ENCODE results near the gene FITM1.
A peak's percentile ranks its signal among the peaks of the same experiment; 100 is the strongest.

Gene FITM1

DNA sequence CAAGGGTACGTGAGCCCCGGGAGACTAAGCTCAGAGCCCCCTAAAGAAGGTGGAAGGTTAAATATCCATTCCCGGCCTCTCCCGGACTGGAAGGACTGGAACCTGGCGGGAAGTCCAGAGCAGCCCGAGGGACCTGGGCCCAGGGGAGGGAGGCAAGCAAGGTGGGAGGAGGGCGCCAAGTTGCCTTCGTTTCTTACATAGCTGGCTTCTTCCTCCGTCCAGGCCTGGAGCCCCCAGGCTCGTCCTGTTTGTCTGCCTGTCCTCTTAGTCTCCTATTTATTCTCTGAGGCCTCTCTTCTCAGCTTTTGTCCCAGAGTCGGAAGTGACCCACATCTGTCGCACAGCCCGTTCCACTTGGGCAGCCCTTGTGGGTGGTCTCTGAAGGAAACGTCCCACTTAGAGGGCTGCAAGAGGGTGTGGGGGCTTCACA lies 35.6 kb upstream of the FITM1 start:
- H2BK5ac ChIP-seq (ENCODE audit: low read length): peak overlapping the region; percentile 66
- DNase-seq (ENCODE audit: low spot score): no peak
- no peak overlapping the region for H3K23ac ChIP-seq (ENCODE audit: low read depth, low read length, poor library complexity)
- H3K9me3 ChIP-seq (replicated peaks in 1 of 2; ENCODE audit: control insufficient read depth in 2 of 2, insufficient read depth in 1 of 2, low read depth in 1 of 2, low read length in 2 of 2): no peaks in the 10 kb centered on the region
- peaks cover 14% of the 10 kb centered on the region in 2 donors for H3K4me1 ChIP-seq (ENCODE audit: control insufficient read depth in 2 of 2, insufficient read depth in 1 of 2, low read depth in 1 of 2, low read length in 2 of 2)
- no peaks in the 10 kb centered on the region for H3K79me1 ChIP-seq (ENCODE audit: low read depth, low read length)
- H3K9ac ChIP-seq (ENCODE audit: low read depth, low read length, poor library complexity): peak overlapping the region; percentile 91
- peak overlapping the region; percentile 64 for H3K14ac ChIP-seq (ENCODE audit: low read length)
- H2AFZ ChIP-seq (ENCODE audit: low read length): peak overlapping the region; percentile 97
- H3K27ac ChIP-seq (replicated peaks; ENCODE audit: low read length): no peak overlapping the region
- peak overlapping the region; percentile 81 for H2BK120ac ChIP-seq (ENCODE audit: low read depth, low read length)
- WGBS, 2 donors (ENCODE audit: extremely low coverage in 2 of 2, insufficient read length in 2 of 2, insufficient replicate concordance in 1 of 2): no CpG with 5 or more reads among the region's 14 CpGs
- no peak overlapping the region for H4K91ac ChIP-seq (ENCODE audit: low read depth, low read length, poor library complexity)
- H3K18ac ChIP-seq (ENCODE audit: low read length): peak overlapping the region; percentile 95
- peak overlapping the region; percentile 83 for H3K4me2 ChIP-seq (ENCODE audit: insufficient read depth, low read length, poor library complexity, severe bottlenecking)
- peak overlapping the region; percentile 64 for H2AK5ac ChIP-seq (ENCODE audit: low read depth, low read length)
- H3K4me3 ChIP-seq (ENCODE audit: low read length in 2 of 2): peak overlapping the region; percentile 73 to 92
- peak overlapping the region; percentile 29 for H4K8ac ChIP-seq (ENCODE audit: low read depth, low read length)
- peak overlapping the region; percentile 79 for H2BK15ac ChIP-seq (ENCODE audit: low read length)
- no peak overlapping the region for H3K4ac ChIP-seq (ENCODE audit: low read length)
- peaks cover 16 to 17% of the 10 kb centered on the region in 2 donors for H3K36me3 ChIP-seq (replicated peaks in 1 of 2; ENCODE audit: control insufficient read depth in 2 of 2, insufficient read depth in 2 of 2, low read length in 2 of 2)
- H2BK12ac ChIP-seq (ENCODE audit: low read length): no peak overlapping the region
- H3K27me3 ChIP-seq (ENCODE audit: control insufficient read depth in 3 of 3, insufficient read depth in 3 of 3, low read depth in 1 of 3, low read length in 3 of 3): no peaks in the 10 kb centered on the region

DNA sequence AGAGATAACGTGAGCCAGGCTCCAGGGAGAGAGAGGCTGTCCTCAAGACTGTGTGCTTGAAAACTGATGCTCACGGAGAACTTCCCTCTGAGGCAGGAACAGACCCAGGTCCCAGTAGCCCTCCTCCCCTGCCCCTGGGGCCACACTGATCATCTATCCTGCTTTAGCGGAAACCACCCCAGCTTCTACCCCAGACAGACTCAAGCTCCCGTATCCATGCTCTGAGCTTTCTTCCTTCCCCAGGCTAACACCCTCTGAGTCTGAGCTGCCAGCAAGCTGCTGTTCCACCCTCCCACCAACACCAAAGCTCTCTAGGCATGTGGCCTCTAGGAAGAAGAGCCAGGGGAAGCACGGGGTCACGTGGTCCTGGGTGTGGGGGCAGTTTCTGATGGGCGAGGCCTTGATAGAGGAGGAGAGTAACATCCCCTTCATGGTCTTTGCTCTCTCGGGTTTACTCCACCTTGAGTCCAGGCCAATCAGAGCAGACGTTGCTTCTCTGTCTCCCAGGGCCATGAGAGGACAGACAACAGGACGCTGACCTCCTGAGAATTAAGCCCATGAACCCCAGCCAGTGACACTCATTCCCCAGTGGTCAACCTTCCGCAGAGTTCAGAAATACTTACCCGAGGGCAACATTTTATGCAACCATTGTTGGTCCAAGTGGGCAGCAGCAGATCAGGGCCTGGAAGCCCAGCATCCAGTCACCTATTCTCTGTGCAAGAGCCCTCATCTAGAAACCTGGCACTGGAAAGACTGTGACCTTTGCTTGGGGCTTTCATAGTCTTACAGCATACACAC lies 35.0 kb upstream of the FITM1 start:
- Histone ChIP-seq H3K36me3 (replicated peaks in 1 of 2; ENCODE audit: control insufficient read depth in 2 of 2, insufficient read depth in 2 of 2, low read length in 2 of 2) (peaks cover 18 to 23% of the 10 kb centered on the region in 2 donors), H3K27me3 (ENCODE audit: control insufficient read depth in 3 of 3, insufficient read depth in 3 of 3, low read depth in 1 of 3, low read length in 3 of 3) (no peaks in the 10 kb centered on the region), H3K27ac (replicated peaks; ENCODE audit: low read length) (no peak overlapping the region), H3K14ac (ENCODE audit: low read length) (no peak overlapping the region), H3K79me1 (ENCODE audit: low read depth, low read length) (no peaks in the 10 kb centered on the region), H2AFZ (ENCODE audit: low read length) (peak overlapping the region; percentile 97), H3K4me3 (ENCODE audit: low read length in 2 of 2) (peak overlapping the region; percentile 73 to 92), H3K18ac (ENCODE audit: low read length) (peak overlapping the region; percentile 95), H3K9me3 (replicated peaks in 1 of 2; ENCODE audit: control insufficient read depth in 2 of 2, insufficient read depth in 1 of 2, low read depth in 1 of 2, low read length in 2 of 2) (no peaks in the 10 kb centered on the region), H3K23ac (ENCODE audit: low read depth, low read length, poor library complexity) (no peak overlapping the region), H2BK5ac (ENCODE audit: low read length) (peak overlapping the region; percentile 4), H2AK5ac (ENCODE audit: low read depth, low read length) (peak overlapping the region; percentile 18), H2BK12ac (ENCODE audit: low read length) (no peak overlapping the region), H2BK15ac (ENCODE audit: low read length) (peak overlapping the region; percentile 17), H2BK120ac (ENCODE audit: low read depth, low read length) (no peak overlapping the region), H3K4me2 (ENCODE audit: insufficient read depth, low read length, poor library complexity, severe bottlenecking) (peak overlapping the region; percentile 83), H3K4ac (ENCODE audit: low read length) (no peak overlapping the region), H4K8ac (ENCODE audit: low read depth, low read length) (no peak overlapping the region), H4K91ac (ENCODE audit: low read depth, low read length, poor library complexity) (no peak overlapping the region), H3K9ac (ENCODE audit: low read depth, low read length, poor library complexity) (no peak overlapping the region), H3K4me1 (ENCODE audit: control insufficient read depth in 2 of 2, insufficient read depth in 1 of 2, low read depth in 1 of 2, low read length in 2 of 2) (peaks cover 11% of the 10 kb centered on the region in 2 donors)
- no peak for DNase-seq (ENCODE audit: low spot score)
- WGBS, 2 donors (ENCODE audit: extremely low coverage in 2 of 2, insufficient read length in 2 of 2, insufficient replicate concordance in 1 of 2): no CpG with 5 or more reads among the region's 12 CpGs

DNA sequence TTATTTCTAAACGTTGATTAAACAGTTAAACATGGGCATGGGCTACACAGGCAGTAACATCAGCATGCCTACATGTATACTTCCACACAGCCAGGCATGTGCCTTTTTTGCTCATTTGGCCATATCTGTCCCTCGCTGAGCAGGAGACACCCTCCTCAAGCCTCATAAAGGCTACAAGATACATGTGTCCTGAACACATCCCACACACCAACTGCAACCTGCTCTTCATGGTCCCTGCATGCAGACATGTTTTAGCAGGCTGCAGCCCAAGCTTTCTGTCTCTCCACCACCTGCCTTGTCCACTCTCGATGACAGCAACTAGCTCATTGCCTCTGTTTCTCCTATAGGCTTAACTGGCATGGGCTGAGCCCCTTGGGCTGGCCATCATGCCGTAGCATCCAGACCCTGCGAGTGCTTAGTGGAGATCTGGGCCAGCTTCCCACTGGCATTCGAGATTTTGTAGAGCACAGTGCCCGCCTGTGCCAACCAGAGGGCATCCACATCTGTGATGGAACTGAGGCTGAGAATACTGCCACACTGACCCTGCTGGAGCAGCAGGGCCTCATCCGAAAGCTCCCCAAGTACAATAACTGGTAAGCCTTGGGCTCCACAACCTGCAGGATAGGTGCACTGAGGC lies 33.8 kb upstream of the FITM1 start:
- Histone ChIP-seq H2AFZ (ENCODE audit: low read length) (no peak overlapping the region), H4K8ac (ENCODE audit: low read depth, low read length) (no peak overlapping the region)
- WGBS, 2 donors (ENCODE audit: extremely low coverage in 2 of 2, insufficient read length in 2 of 2, insufficient replicate concordance in 1 of 2): no CpG with 5 or more reads among the region's 8 CpGs

DNA sequence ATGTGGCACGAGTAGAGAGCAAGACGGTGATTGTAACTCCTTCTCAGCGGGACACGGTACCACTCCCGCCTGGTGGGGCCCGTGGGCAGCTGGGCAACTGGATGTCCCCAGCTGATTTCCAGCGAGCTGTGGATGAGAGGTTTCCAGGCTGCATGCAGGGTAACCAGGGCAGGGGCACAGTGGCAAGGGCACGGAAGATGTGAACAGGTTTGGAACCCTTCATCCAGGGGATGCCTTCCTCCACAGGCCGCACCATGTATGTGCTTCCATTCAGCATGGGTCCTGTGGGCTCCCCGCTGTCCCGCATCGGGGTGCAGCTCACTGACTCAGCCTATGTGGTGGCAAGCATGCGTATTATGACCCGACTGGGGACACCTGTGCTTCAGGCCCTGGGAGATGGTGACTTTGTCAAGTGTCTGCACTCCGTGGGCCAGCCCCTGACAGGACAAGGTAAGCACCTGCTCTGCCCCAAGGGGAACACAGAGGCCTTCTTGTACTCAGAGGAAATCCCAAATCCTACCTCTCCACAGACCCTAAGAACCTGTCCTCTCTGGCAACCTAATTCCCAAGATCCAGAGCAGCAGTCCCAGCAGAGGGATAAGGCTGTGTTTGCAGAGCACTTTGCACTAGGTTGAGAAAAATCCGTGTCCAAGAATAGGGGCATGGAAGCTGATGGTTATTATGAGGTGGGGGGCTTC lies 32.1 kb upstream of the FITM1 start:
- no peaks in the 10 kb centered on the region for H3K9me3 ChIP-seq (replicated peaks in 1 of 2; ENCODE audit: control insufficient read depth in 2 of 2, insufficient read depth in 1 of 2, low read depth in 1 of 2, low read length in 2 of 2)
- H2BK15ac ChIP-seq (ENCODE audit: low read length): no peak overlapping the region
- H4K8ac ChIP-seq (ENCODE audit: low read depth, low read length): no peak overlapping the region
- no peak overlapping the region for H2AK5ac ChIP-seq (ENCODE audit: low read depth, low read length)
- peaks cover 27 to 40% of the 10 kb centered on the region in 2 donors for H3K36me3 ChIP-seq (replicated peaks in 1 of 2; ENCODE audit: control insufficient read depth in 2 of 2, insufficient read depth in 2 of 2, low read length in 2 of 2)
- no peaks in the 10 kb centered on the region for H3K27me3 ChIP-seq (ENCODE audit: control insufficient read depth in 3 of 3, insufficient read depth in 3 of 3, low read depth in 1 of 3, low read length in 3 of 3)
- no peak overlapping the region for H2BK5ac ChIP-seq (ENCODE audit: low read length)
- H3K14ac ChIP-seq (ENCODE audit: low read length): no peak overlapping the region
- no peak overlapping the region for H4K91ac ChIP-seq (ENCODE audit: low read depth, low read length, poor library complexity)
- no peak overlapping the region for H2AFZ ChIP-seq (ENCODE audit: low read length)
- DNase-seq (ENCODE audit: low spot score): no peak
- H2BK120ac ChIP-seq (ENCODE audit: low read depth, low read length): no peak overlapping the region
- H3K4me3 ChIP-seq (ENCODE audit: low read length in 2 of 2): no peak overlapping the region
- H3K4me1 ChIP-seq (ENCODE audit: control insufficient read depth in 2 of 2, insufficient read depth in 1 of 2, low read depth in 1 of 2, low read length in 2 of 2): peaks cover 11% of the 10 kb centered on the region in 2 donors
- WGBS, 2 donors (ENCODE audit: extremely low coverage in 2 of 2, insufficient read length in 2 of 2, insufficient replicate concordance in 1 of 2): no CpG with 5 or more reads among the region's 16 CpGs
- H3K23ac ChIP-seq (ENCODE audit: low read depth, low read length, poor library complexity): peak overlapping the region; percentile 26
- H2BK12ac ChIP-seq (ENCODE audit: low read length): no peak overlapping the region
- H3K4ac ChIP-seq (ENCODE audit: low read length): no peak overlapping the region
- no peak overlapping the region for H3K27ac ChIP-seq (replicated peaks; ENCODE audit: low read length)
- H3K4me2 ChIP-seq (ENCODE audit: insufficient read depth, low read length, poor library complexity, severe bottlenecking): no peak overlapping the region
- no peak overlapping the region for H3K18ac ChIP-seq (ENCODE audit: low read length)
- H3K79me1 ChIP-seq (ENCODE audit: low read depth, low read length): no peaks in the 10 kb centered on the region
- H3K9ac ChIP-seq (ENCODE audit: low read depth, low read length, poor library complexity): peak overlapping the region; percentile 60

More for the DNA sequence above, 33.8 kb upstream of the FITM1 start:
- Histone ChIP-seq H3K23ac (ENCODE audit: low read depth, low read length, poor library complexity) (no peak overlapping the region), H3K36me3 (replicated peaks in 1 of 2; ENCODE audit: control insufficient read depth in 2 of 2, insufficient read depth in 2 of 2, low read length in 2 of 2) (peaks cover 18 to 31% of the 10 kb centered on the region in 2 donors), H3K27me3 (ENCODE audit: control insufficient read depth in 3 of 3, insufficient read depth in 3 of 3, low read depth in 1 of 3, low read length in 3 of 3) (no peaks in the 10 kb centered on the region), H3K4me3 (ENCODE audit: low read length in 2 of 2) (no peak overlapping the region), H3K79me1 (ENCODE audit: low read depth, low read length) (no peaks in the 10 kb centered on the region), H3K9ac (ENCODE audit: low read depth, low read length, poor library complexity) (no peak overlapping the region), H2BK15ac (ENCODE audit: low read length) (no peak overlapping the region), H2BK120ac (ENCODE audit: low read depth, low read length) (no peak overlapping the region), H2AK5ac (ENCODE audit: low read depth, low read length) (no peak overlapping the region), H3K4me1 (ENCODE audit: control insufficient read depth in 2 of 2, insufficient read depth in 1 of 2, low read depth in 1 of 2, low read length in 2 of 2) (peaks cover 11% of the 10 kb centered on the region in 2 donors), H2BK12ac (ENCODE audit: low read length) (no peak overlapping the region), H3K18ac (ENCODE audit: low read length) (no peak overlapping the region), H3K4me2 (ENCODE audit: insufficient read depth, low read length, poor library complexity, severe bottlenecking) (no peak overlapping the region), H4K91ac (ENCODE audit: low read depth, low read length, poor library complexity) (no peak overlapping the region), H3K27ac (replicated peaks; ENCODE audit: low read length) (no peak overlapping the region), H3K9me3 (replicated peaks in 1 of 2; ENCODE audit: control insufficient read depth in 2 of 2, insufficient read depth in 1 of 2, low read depth in 1 of 2, low read length in 2 of 2) (no peaks in the 10 kb centered on the region), H3K14ac (ENCODE audit: low read length) (no peak overlapping the region), H3K4ac (ENCODE audit: low read length) (no peak overlapping the region), H2BK5ac (ENCODE audit: low read length) (no peak overlapping the region)
- no peak for DNase-seq (ENCODE audit: low spot score)

Measured in neuronal stem cell (in vitro differentiated cells).